BLaER1 treated with 17β-estradiol and CSF1 and Interleukin-3, amounts not matched to agents 10 nM and 100 nM (cell line): Measurements from ENCODE around the gene NEDD4L.
A peak's percentile ranks its signal among the peaks of the same experiment; 100 is the strongest.
"Not testable (repeated sequence)": the region's sequence is repeated elsewhere in the genome, so short reads cannot be mapped to it uniquely, and the experiment has no call there.

Source experiments
- H3K27ac ChIP-seq, 11 experiments: shearing (Covaris generic); formaldehyde crosslinking; 2 replicates each; pipeline ENCODE4 v1.8.1; 2022
- H3K27me3 ChIP-seq, 11 experiments: shearing (Covaris generic); formaldehyde crosslinking; 2 replicates each; pipeline ENCODE4 v1.8.1; 2022
- H3K36me3 ChIP-seq, 11 experiments: shearing (Covaris generic); formaldehyde crosslinking; 2 replicates each; pipeline ENCODE4 v1.8.1; 2022
- H3K4me1 ChIP-seq, 10 experiments: shearing (Covaris generic); formaldehyde crosslinking; 2 replicates each; pipeline ENCODE4 v1.8.1; 2022
- H3K4me2 ChIP-seq, 11 experiments: shearing (Covaris generic); formaldehyde crosslinking; 2 replicates each; pipeline ENCODE4 v1.8.1; 2022
- H3K4me3 ChIP-seq, 10 experiments: shearing (Covaris generic); formaldehyde crosslinking; 2 replicates each; pipeline ENCODE4 v1.8.1; 2022
- H3K9ac ChIP-seq, 11 experiments: shearing (Covaris generic); formaldehyde crosslinking; 2 replicates each; pipeline ENCODE4 v1.8.1; 2022
- H3K9me3 ChIP-seq, 11 experiments: shearing (Covaris generic); formaldehyde crosslinking; replicated peaks in 1 of 11; 2 replicates each; pipeline ENCODE4 v1.8.1; 2022
- H4K20me1 ChIP-seq, 11 experiments: shearing (Covaris generic); formaldehyde crosslinking; 2 replicates each; pipeline ENCODE4 v1.8.1; 2022
- Cebpa-rat ChIP-seq, 11 experiments: shearing (Covaris generic); IDR thresholded peaks; 2 replicates each; pipeline ENCODE4 v1.8.1; 2022

The NEDD4L gene

GRCh38 chr18:58047556-58047882, 3.5 kb downstream of the NEDD4L start:
- TF ChIP-seq Cebpa-rat (IDR thresholded peaks at IDR 0.05) = no peak
- Histone ChIP-seq H3K27ac (no peak overlapping the region), H3K4me3 (no peak overlapping the region), H3K9me3 (no peaks in the 10 kb centered on the region), H3K36me3 (no peaks in the 10 kb centered on the region), H3K4me1 (peaks cover 18 to 35% (median 23%) of the 10 kb centered on the region in 10 experiments), H3K27me3 (no peaks in the 10 kb centered on the region; a peak in 1 of 22 replicates), H4K20me1 (peaks cover 0 to 81% (median 15%) of the 10 kb centered on the region in 11 experiments; a peak in 13 of 22 replicates), H3K4me2 (no peak overlapping the region), H3K9ac (no peak overlapping the region)

GRCh38 chr18:58048081-58048642, 4.1 kb downstream of the NEDD4L start:
- Histone ChIP-seq H3K27me3 (no peaks in the 10 kb centered on the region; a peak in 1 of 22 replicates), H3K4me1 (peaks cover 12 to 28% (median 17%) of the 10 kb centered on the region in 10 experiments), H3K9me3 (no peaks in the 10 kb centered on the region), H3K9ac (no peak overlapping the region), H3K36me3 (0 out of 22 replicates have a peak, but pooled peaks cover 0 to 3% (median 0%) of the 10 kb centered on the region in 11 experiments), H4K20me1 (peaks cover 0 to 87% (median 22%) of the 10 kb centered on the region in 11 experiments; a peak in 13 of 22 replicates), H3K4me3 (no peak overlapping the region), H3K27ac (no peak overlapping the region), H3K4me2 (peak overlapping the region in 2 of 11 experiments; percentile 8 to 39; a peak in 3 of 22 replicates)
- no peak for TF ChIP-seq Cebpa-rat (IDR thresholded peaks at IDR 0.05)

DNA sequence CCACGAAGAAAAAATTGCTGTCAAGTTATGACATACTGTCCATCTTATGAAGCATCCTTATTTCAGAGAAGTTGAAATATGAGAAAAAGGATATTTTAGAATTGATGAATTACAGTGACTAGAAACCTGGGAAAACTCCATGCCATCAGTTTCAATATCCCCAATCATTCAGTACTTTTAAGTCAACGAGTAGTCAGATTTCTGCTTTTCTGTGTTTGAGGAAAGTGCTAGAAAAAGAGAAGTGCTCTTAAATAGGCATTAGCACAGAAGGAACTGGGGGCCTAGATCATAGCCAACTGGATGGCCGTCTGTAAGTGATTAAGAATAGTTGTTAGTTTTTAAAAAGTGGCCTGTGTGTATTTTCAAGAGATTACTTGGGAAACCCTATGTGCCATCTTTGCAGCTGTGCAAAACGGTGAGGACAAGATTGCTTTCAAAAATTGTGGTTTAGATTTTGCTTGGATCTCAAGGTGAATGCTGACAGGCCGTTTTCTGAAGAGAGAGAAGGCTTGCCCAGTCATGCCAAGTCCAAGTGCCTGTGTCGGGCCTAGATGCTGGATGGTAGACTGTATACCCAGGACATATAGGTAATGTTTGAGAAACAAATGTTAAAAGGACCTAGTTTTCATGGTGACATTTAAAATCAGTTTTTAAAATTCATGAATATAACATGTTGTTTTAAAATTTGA, 5.1 kb downstream of the NEDD4L start:
- no peak overlapping the region for H3K27ac ChIP-seq
- no peaks in the 10 kb centered on the region; a peak in 1 of 22 replicates for H3K27me3 ChIP-seq
- peak overlapping the region in 3 of 11 experiments; percentile 8 to 39 (median 11); a peak in 4 of 22 replicates for H3K4me2 ChIP-seq
- peaks cover 0 to 97% (median 22%) of the 10 kb centered on the region in 11 experiments; a peak in 13 of 22 replicates for H4K20me1 ChIP-seq
- H3K36me3 ChIP-seq = peaks cover 0 to 3% (median 0%) of the 10 kb centered on the region in 11 experiments; a peak in 1 of 22 replicates
- H3K4me3 ChIP-seq = no peak overlapping the region
- TF ChIP-seq Cebpa-rat (IDR thresholded peaks at IDR 0.05) = no peak
- no peak overlapping the region for H3K9ac ChIP-seq
- peaks cover 11 to 32% (median 16%) of the 10 kb centered on the region in 10 experiments for H3K4me1 ChIP-seq
- H3K9me3 ChIP-seq = no peaks in the 10 kb centered on the region

DNA sequence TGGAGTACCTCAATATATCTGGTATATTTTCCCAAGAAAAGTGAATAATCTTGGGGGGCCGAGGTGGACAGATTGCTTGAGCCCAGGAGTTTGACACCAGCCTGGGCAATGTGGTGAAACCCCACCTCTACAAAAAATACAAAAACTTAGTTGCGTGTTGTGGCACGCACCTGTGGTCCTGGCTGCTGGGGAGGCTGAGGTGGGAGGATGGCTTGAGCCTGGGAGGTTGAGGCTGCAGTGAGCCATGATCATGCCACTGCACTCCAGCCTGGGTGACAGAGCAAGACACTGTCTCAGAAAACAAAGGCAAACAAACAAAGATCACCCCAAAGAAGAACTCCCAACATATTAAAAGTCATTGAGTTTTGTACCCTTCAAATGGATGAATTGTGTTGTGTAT, 6.9 kb downstream of the NEDD4L start:
- H3K4me2 ChIP-seq = not testable (repeated sequence)

GRCh38 chr18:58051765-58052460, 7.9 kb downstream of the NEDD4L start:
- H4K20me1 ChIP-seq = peaks cover 0 to 100% (median 11%) of the 10 kb centered on the region in 11 experiments; a peak in 11 of 22 replicates
- H3K36me3 ChIP-seq = peaks cover 0 to 4% (median 0%) of the 10 kb centered on the region in 11 experiments; a peak in 2 of 22 replicates
- H3K27me3 ChIP-seq = no peaks in the 10 kb centered on the region
- H3K27ac ChIP-seq = no peak overlapping the region
- H3K9me3 ChIP-seq = no peaks in the 10 kb centered on the region
- H3K4me3 ChIP-seq = no peak overlapping the region
- no peak overlapping the region for H3K4me2 ChIP-seq
- H3K9ac ChIP-seq = no peak overlapping the region
- peaks cover 0 to 25% (median 5%) of the 10 kb centered on the region in 10 experiments; a peak in 11 of 20 replicates for H3K4me1 ChIP-seq
- no peak for TF ChIP-seq Cebpa-rat (IDR thresholded peaks at IDR 0.05)

More for the DNA sequence above, 6.9 kb downstream of the NEDD4L start:
- H3K27ac ChIP-seq, H3K9me3 ChIP-seq, H3K9ac ChIP-seq, H3K36me3 ChIP-seq, H3K4me3 ChIP-seq, H3K27me3 ChIP-seq: not testable (repeated sequence)
- Histone ChIP-seq H4K20me1 (peaks cover 0 to 100% (median 20%) of the 10 kb centered on the region in 11 experiments; a peak in 13 of 22 replicates), H3K4me1 (peaks cover 4 to 32% (median 13%) of the 10 kb centered on the region in 10 experiments)

DNA sequence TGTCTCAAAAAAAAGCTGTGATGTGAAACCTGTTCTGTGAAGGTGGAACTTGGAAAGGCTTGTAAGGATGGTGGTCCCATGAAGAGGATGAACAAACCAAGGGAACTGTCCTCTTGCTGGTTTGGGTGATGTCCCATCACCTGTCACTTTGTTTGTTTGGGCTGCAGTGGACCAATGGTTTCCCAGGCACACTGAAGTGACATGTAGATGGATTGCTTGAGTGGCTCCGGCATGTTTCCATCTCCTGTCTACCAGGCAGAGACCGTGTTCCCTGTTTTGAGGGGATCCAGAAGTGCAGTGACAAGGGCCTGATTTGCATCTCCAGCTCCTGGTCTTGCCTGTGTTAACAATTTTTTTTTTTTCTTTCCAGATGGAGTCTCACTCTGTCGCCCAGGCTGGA, 8.9 kb downstream of the NEDD4L start:
- TF ChIP-seq Cebpa-rat (IDR thresholded peaks at IDR 0.05) = no peak
- Histone ChIP-seq H3K9ac (no peak overlapping the region), H3K27me3 (no peaks in the 10 kb centered on the region), H3K27ac (no peak overlapping the region), H3K4me2 (no peak overlapping the region), H3K36me3 (peaks cover 0 to 12% (median 3%) of the 10 kb centered on the region in 11 experiments; a peak in 7 of 22 replicates), H3K9me3 (0 out of 22 replicates have a peak, but pooled peaks cover 0 to 5% (median 0%) of the 10 kb centered on the region in 11 experiments), H4K20me1 (peaks cover 0 to 100% (median 3%) of the 10 kb centered on the region in 11 experiments; a peak in 9 of 22 replicates), H3K4me1 (peaks cover 0 to 25% (median 4%) of the 10 kb centered on the region in 10 experiments; a peak in 9 of 20 replicates), H3K4me3 (no peak overlapping the region)

DNA sequence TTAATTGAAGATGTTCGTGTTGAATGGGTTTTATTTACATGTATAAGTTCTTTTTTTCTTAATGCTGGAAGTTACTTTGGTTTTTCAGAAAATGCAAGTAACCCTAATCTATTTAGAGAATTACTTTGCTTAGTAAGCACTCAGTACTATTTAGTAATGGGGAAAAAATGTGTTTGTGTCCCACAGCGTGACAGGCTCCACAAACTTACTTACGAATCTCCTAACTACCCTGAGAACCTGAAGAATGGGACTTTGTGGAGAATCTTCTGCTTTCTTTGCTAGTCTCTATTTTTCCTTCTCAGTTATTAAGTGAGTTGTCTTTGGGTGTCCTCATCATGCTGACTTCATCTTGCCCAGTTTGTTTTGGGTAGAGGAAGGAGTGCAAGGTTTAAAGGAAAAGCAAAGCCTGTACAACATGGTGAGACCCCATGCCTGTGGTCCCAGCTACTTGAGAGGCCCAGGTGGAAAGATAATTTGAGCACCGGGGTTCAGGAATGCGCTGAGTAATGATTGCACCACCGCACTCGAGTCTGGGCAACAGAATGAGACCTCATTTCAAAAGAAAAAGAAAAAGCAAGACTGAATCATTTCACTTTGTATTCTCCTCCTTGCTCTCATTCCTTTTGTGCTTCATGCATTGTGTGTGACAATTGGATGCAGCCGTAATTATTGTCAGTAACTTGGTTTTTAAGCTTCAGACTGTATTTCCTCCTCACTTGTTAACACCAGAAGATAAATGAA, 10.2 kb downstream of the NEDD4L start:
- peak overlapping the region in 6 of 11 experiments; percentile 14 to 49 (median 28); a peak in 10 of 22 replicates for H3K4me2 ChIP-seq
- H3K36me3 ChIP-seq = peaks cover 0 to 12% (median 3%) of the 10 kb centered on the region in 11 experiments; a peak in 7 of 22 replicates
- no peaks in the 10 kb centered on the region for H3K27me3 ChIP-seq
- TF ChIP-seq Cebpa-rat (IDR thresholded peaks at IDR 0.05) = no peak
- H3K9ac ChIP-seq = no peak overlapping the region
- H3K4me1 ChIP-seq = peaks cover 0 to 17% (median 4%) of the 10 kb centered on the region in 10 experiments; a peak in 9 of 20 replicates
- H3K9me3 ChIP-seq = 0 out of 22 replicates have a peak, but pooled peaks cover 0 to 5% (median 0%) of the 10 kb centered on the region in 11 experiments
- H3K27ac ChIP-seq = no peak overlapping the region
- peaks cover 0 to 96% (median 0%) of the 10 kb centered on the region in 11 experiments; a peak in 9 of 22 replicates for H4K20me1 ChIP-seq
- no peak overlapping the region for H3K4me3 ChIP-seq

DNA sequence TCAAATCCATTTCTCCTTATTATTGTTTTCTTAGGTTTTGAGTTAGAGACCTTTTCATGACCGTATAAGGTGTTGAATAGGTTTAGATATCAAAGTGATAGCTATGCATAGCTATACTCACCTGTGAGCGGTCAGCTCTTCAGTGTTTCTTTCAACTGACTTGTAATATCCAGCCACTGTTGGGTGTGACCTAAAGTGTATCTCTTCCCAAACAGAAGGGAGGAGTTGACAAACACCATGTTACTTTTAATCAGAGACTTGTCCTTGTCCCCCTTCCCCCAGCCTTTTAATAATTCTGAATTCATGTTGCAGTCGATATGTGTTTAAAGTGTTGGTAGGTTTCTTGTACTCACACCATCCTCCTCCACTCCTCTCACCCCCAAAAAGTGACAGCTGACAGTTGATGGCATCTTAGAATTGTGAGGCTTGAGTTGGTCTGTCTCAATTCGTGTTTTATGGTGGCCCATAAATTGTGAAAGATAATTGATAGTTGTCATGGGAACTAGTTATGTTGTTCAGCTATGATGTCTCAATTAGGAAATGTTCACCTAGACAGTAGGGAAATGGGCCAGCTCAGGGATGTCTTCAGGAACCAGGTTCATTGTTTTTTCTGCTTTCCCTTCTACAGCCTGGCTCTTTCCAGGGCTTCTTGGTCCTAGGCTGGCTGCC, 12.0 kb downstream of the NEDD4L start:
- no peak for TF ChIP-seq Cebpa-rat (IDR thresholded peaks at IDR 0.05)

More for the DNA sequence above, 12.0 kb downstream of the NEDD4L start:
- H3K27ac ChIP-seq = no peak overlapping the region
- no peaks in the 10 kb centered on the region for H3K27me3 ChIP-seq
- H3K9me3 ChIP-seq = 0 out of 22 replicates have a peak, but pooled peaks cover 0 to 5% (median 0%) of the 10 kb centered on the region in 11 experiments
- peaks cover 0 to 12% (median 3%) of the 10 kb centered on the region in 11 experiments; a peak in 7 of 22 replicates for H3K36me3 ChIP-seq
- no peak overlapping the region for H3K4me2 ChIP-seq
- H3K4me1 ChIP-seq = peaks cover 2 to 17% (median 8%) of the 10 kb centered on the region in 10 experiments
- no peak overlapping the region for H3K4me3 ChIP-seq
- no peak overlapping the region for H3K9ac ChIP-seq
- peaks cover 0 to 92% (median 0%) of the 10 kb centered on the region in 11 experiments; a peak in 9 of 22 replicates for H4K20me1 ChIP-seq
